Measurements from ENCODE around the gene CCDC183.
"Not testable (repeated sequence)": the region's sequence is repeated elsewhere in the genome, so short reads cannot be mapped to it uniquely, and the experiment has no call there.

DNA sequence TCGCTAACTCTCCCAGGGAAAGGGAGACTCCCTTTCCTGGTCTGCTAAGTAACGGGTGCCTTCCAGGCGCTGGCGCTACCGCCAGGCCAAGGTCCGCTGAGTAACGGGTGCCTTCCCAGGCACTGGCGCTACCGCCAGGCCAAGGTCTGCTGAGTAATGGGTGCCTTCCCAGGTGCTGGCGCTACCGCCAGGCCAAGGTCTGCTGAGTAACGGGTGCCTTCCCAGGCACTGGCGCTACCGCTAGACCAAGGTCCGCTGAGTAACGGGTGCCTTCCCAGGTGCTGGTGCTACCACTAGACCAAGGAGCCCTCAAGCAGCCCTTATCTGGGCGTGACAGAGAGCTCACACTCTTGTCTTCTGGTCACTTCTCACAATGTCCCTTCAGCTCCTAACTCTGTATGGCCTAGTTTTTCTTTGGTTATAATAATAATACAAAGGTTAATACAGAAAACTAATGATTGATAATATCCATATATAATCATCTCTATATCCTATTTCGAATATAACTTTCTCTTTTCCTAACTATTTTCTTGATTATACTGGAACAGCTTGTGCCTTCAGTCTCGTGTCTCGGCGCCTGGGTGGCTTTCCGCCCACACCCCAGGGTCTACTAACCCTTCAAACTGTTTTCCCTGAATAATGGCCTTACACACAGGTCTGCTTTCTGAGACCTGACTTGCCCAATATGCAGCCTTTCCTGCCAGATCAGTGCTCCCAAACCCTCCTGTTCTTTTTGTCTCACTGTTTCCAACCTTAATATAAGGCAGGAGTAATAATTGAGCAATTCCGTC is 10.4 kb upstream of the CCDC183 start:
- not testable (repeated sequence) for TF ChIP-seq POLR2A, POLR2AphosphoS5 (IDR thresholded peaks at IDR 0.05; ENCODE audit: low read depth, low read length)

All from GM12892 (cell line).